ENCODE measurements around the gene RNMT. TPM values are rescaled to one million over a fixed set of nuclear protein-coding genes. Genes with fewer than 3 reads are reported as not detected.

The RNMT gene
- polyA plus RNA-seq, 4 donors: 51.5 to 60.5 (median 52.1) TPM

GRCh38 chr18:13809531-13810255 lies 83.2 kb downstream of the RNMT start:
- DNase-seq (ENCODE audit: low read depth in 4 of 4, low spot score in 2 of 4): no peak

- DNase-seq (ENCODE audit: low read depth in 4 of 4, low spot score in 2 of 4): no peak
These were observed 84.5 kb downstream of the RNMT start for GRCh38 chr18:13810950-13811485.

- no peak for DNase-seq (ENCODE audit: low read depth in 4 of 4, low spot score in 2 of 4)
These were observed 85.5 kb downstream of the RNMT start for GRCh38 chr18:13811993-13812392.

DNA sequence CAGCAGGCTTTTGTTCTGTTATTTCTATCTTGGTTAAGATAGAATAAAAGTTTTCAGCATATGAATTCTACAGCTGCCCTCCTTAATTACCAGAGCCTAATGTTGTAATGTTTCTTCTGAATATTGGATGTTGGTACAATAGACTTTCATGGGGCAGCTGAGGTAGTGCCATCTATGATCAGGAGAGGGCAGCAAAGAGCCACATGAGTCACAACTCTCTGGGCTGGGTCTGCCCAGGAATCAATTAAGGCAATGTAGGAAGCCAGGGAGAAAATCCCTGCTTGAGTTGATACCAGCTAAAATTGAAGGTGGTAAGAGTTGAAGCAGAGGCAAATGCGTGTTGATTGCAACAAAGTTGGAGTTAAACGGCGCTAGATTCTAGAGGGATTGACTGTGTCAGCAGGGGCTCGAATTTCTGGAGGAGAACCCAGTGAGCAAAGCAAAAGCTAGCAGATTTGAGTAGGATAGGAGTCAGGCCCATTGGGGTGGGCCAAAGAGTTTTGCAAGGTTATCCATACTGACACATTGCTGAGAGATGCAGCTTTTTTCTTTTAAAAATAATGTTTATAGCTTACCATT lies 86.9 kb downstream of the RNMT start:
- peak in 1 of 4 donors; percentile 77 for DNase-seq (ENCODE audit: low read depth in 4 of 4, low spot score in 2 of 4)

Other genes starting within 250 kb of the RNMT start
- 10 to 100 TPM; 17.3 to 21.9 (median 17.9) TPM for gene FAM210A, start 115 bp upstream of the RNMT start, polyA plus RNA-seq (ENCODE audit: insufficient read length in 4 of 4)
- under 1 TPM; 0.09 to 0.64 (median 0.14) TPM for gene MC5R, start 97.5 kb downstream of the RNMT start, polyA plus RNA-seq (ENCODE audit: insufficient read length in 4 of 4)
- gene MC2R, start 188.9 kb downstream of the RNMT start, polyA plus RNA-seq (ENCODE audit: insufficient read length in 4 of 4): under 1 TPM in 2 of 4 donors, not detected in 2; 0.04 to 0.25 TPM

All from left renal cortex interstitium (tissue), 4 donors.